ENCODE data around the gene MFAP4.

The MFAP4 gene

GRCh38 chr17:19421926-19422325 is 34.9 kb upstream of the MFAP4 start:
- H3K9ac ChIP-seq (ENCODE audit: insufficient read length, low read depth), result no peak overlapping the region
- H3K4me3 ChIP-seq (ENCODE audit: insufficient read length, low read depth), result no peak overlapping the region
- H3K9me3 ChIP-seq (ENCODE audit: insufficient read depth, low read length), result no peaks in the 10 kb centered on the region
- no peak for TF ChIP-seq YY1 (IDR thresholded peaks at IDR 0.05; ENCODE audit: insufficient read depth, insufficient read length)
- TF ChIP-seq SUZ12 (IDR thresholded peaks at IDR 0.05; ENCODE audit: extremely low read depth, insufficient read depth, insufficient read length), result no peak
- no peak for TF ChIP-seq ZNF274 (IDR thresholded peaks at IDR 0.05; ENCODE audit: low read depth, low read length)
- DNase-seq (ENCODE audit: low read depth, low spot score), result no peak
- no peaks in the 10 kb centered on the region for H3K36me3 ChIP-seq (ENCODE audit: insufficient read depth, insufficient read length, low read length)
- H3K27me3 ChIP-seq (ENCODE audit: insufficient read depth, insufficient read length), result peaks cover 2% of the 10 kb centered on the region
- H3K4me1 ChIP-seq (ENCODE audit: insufficient read depth, insufficient read length), result no peaks in the 10 kb centered on the region

GRCh38 chr17:19421219-19421618 is 34.2 kb upstream of the MFAP4 start:
- no peak for TF ChIP-seq ZNF274 (IDR thresholded peaks at IDR 0.05; ENCODE audit: low read depth, low read length)
- no peak for TF ChIP-seq YY1 (IDR thresholded peaks at IDR 0.05; ENCODE audit: insufficient read depth, insufficient read length)
- TF ChIP-seq SUZ12 (IDR thresholded peaks at IDR 0.05; ENCODE audit: extremely low read depth, insufficient read depth, insufficient read length), result no peak

GRCh38 chr17:19418251-19418992 is 31.4 kb upstream of the MFAP4 start:
- H3K36me3 ChIP-seq (ENCODE audit: insufficient read depth, insufficient read length, low read length), result no peaks in the 10 kb centered on the region
- H3K4me3 ChIP-seq (ENCODE audit: insufficient read length, low read depth), result no peak overlapping the region
- peaks cover 3% of the 10 kb centered on the region for H3K4me1 ChIP-seq (ENCODE audit: insufficient read depth, insufficient read length)
- TF ChIP-seq YY1 (IDR thresholded peaks at IDR 0.05; ENCODE audit: insufficient read depth, insufficient read length), result no peak
- no peak for TF ChIP-seq SUZ12 (IDR thresholded peaks at IDR 0.05; ENCODE audit: extremely low read depth, insufficient read depth, insufficient read length)
- no peak for TF ChIP-seq ZNF274 (IDR thresholded peaks at IDR 0.05; ENCODE audit: low read depth, low read length)
- peaks cover 2% of the 10 kb centered on the region for H3K27me3 ChIP-seq (ENCODE audit: insufficient read depth, insufficient read length)
- H3K9ac ChIP-seq (ENCODE audit: insufficient read length, low read depth), result no peak overlapping the region
- DNase-seq (ENCODE audit: low read depth, low spot score), result no peak
- no peaks in the 10 kb centered on the region for H3K9me3 ChIP-seq (ENCODE audit: insufficient read depth, low read length)

More at GRCh38 chr17:19421219-19421618, 34.2 kb upstream of the MFAP4 start:
- no peaks in the 10 kb centered on the region for H3K36me3 ChIP-seq (ENCODE audit: insufficient read depth, insufficient read length, low read length)
- peaks cover 2% of the 10 kb centered on the region for H3K27me3 ChIP-seq (ENCODE audit: insufficient read depth, insufficient read length)
- H3K4me3 ChIP-seq (ENCODE audit: insufficient read length, low read depth), result no peak overlapping the region
- DNase-seq (ENCODE audit: low read depth, low spot score), result no peak
- H3K4me1 ChIP-seq (ENCODE audit: insufficient read depth, insufficient read length), result no peaks in the 10 kb centered on the region
- H3K9ac ChIP-seq (ENCODE audit: insufficient read length, low read depth), result no peak overlapping the region
- H3K9me3 ChIP-seq (ENCODE audit: insufficient read depth, low read length), result no peaks in the 10 kb centered on the region

- H3K9ac ChIP-seq (ENCODE audit: insufficient read length, low read depth), result no peak overlapping the region
- peaks cover 5% of the 10 kb centered on the region for H3K4me1 ChIP-seq (ENCODE audit: insufficient read depth, insufficient read length)
- DNase-seq (ENCODE audit: low read depth, low spot score), result no peak
- H3K4me3 ChIP-seq (ENCODE audit: insufficient read length, low read depth), result no peak overlapping the region
- H3K36me3 ChIP-seq (ENCODE audit: insufficient read depth, insufficient read length, low read length), result no peaks in the 10 kb centered on the region
- no peaks in the 10 kb centered on the region for H3K9me3 ChIP-seq (ENCODE audit: insufficient read depth, low read length)
- TF ChIP-seq SUZ12 (IDR thresholded peaks at IDR 0.05; ENCODE audit: extremely low read depth, insufficient read depth, insufficient read length) (no peak), YY1 (IDR thresholded peaks at IDR 0.05; ENCODE audit: insufficient read depth, insufficient read length) (no peak), ZNF274 (IDR thresholded peaks at IDR 0.05; ENCODE audit: low read depth, low read length) (no peak)
- H3K27me3 ChIP-seq (ENCODE audit: insufficient read depth, insufficient read length), result peaks cover 2% of the 10 kb centered on the region
Observed at GRCh38 chr17:19417611-19418010, 30.6 kb upstream of the MFAP4 start.

- Histone ChIP-seq H3K4me3 (ENCODE audit: insufficient read length, low read depth) (no peak overlapping the region), H3K9me3 (ENCODE audit: insufficient read depth, low read length) (no peaks in the 10 kb centered on the region), H3K36me3 (ENCODE audit: insufficient read depth, insufficient read length, low read length) (no peaks in the 10 kb centered on the region), H3K9ac (ENCODE audit: insufficient read length, low read depth) (no peak overlapping the region), H3K27me3 (ENCODE audit: insufficient read depth, insufficient read length) (peaks cover 2% of the 10 kb centered on the region), H3K4me1 (ENCODE audit: insufficient read depth, insufficient read length) (peaks cover 14% of the 10 kb centered on the region)
- DNase-seq (ENCODE audit: low read depth, low spot score), result no peak
- TF ChIP-seq SUZ12 (IDR thresholded peaks at IDR 0.05; ENCODE audit: extremely low read depth, insufficient read depth, insufficient read length) (no peak), YY1 (IDR thresholded peaks at IDR 0.05; ENCODE audit: insufficient read depth, insufficient read length) (no peak), ZNF274 (IDR thresholded peaks at IDR 0.05; ENCODE audit: low read depth, low read length) (no peak)
Observed at GRCh38 chr17:19415806-19416775, 29.1 kb upstream of the MFAP4 start.

GRCh38 chr17:19415311-19415710 is 28.3 kb upstream of the MFAP4 start:
- H3K27me3 ChIP-seq (ENCODE audit: insufficient read depth, insufficient read length), result peaks cover 2% of the 10 kb centered on the region
- no peaks in the 10 kb centered on the region for H3K36me3 ChIP-seq (ENCODE audit: insufficient read depth, insufficient read length, low read length)
- no peaks in the 10 kb centered on the region for H3K9me3 ChIP-seq (ENCODE audit: insufficient read depth, low read length)
- H3K4me3 ChIP-seq (ENCODE audit: insufficient read length, low read depth), result no peak overlapping the region
- peaks cover 20% of the 10 kb centered on the region for H3K4me1 ChIP-seq (ENCODE audit: insufficient read depth, insufficient read length)
- H3K9ac ChIP-seq (ENCODE audit: insufficient read length, low read depth), result no peak overlapping the region
- TF ChIP-seq SUZ12 (IDR thresholded peaks at IDR 0.05; ENCODE audit: extremely low read depth, insufficient read depth, insufficient read length) (no peak), ZNF274 (IDR thresholded peaks at IDR 0.05; ENCODE audit: low read depth, low read length) (no peak), YY1 (IDR thresholded peaks at IDR 0.05; ENCODE audit: insufficient read depth, insufficient read length) (no peak)
- DNase-seq (ENCODE audit: low read depth, low spot score), result no peak
